HG03378 (cell line): Measurements from ENCODE around the gene COL17A1.

Source experiments
- ATAC-seq: cut with Tn5 transposase; IDR thresholded peaks from one replicate; pipeline ENCODE4 v1.9.1; 2021; ENCODE audit warnings: mild to moderate bottlenecking, moderate library complexity; ENCODE audit not compliant: unreplicated experiment

COL17A1 gene

GRCh38 chr10:104098358-104098925 lies 12.8 kb upstream of the COL17A1 start:
- no peak for ATAC-seq

GRCh38 chr10:104096692-104097091 lies 11.0 kb upstream of the COL17A1 start:
- ATAC-seq: no peak

GRCh38 chr10:104092749-104093148 lies 7.1 kb upstream of the COL17A1 start:
- no peak for ATAC-seq

- ATAC-seq: no peak
These were observed 4.9 kb upstream of the COL17A1 start for GRCh38 chr10:104090611-104091010.

- no peak for ATAC-seq
These were observed 3.9 kb upstream of the COL17A1 start for GRCh38 chr10:104089621-104090020.

- ATAC-seq: no peak
These were observed 2.6 kb upstream of the COL17A1 start for GRCh38 chr10:104088239-104088638.

- no peak for ATAC-seq
These were observed 1.1 kb downstream of the COL17A1 start for GRCh38 chr10:104084482-104085142.

- no peak for ATAC-seq
These were observed 3.7 kb downstream of the COL17A1 start for GRCh38 chr10:104081998-104082397.

- ATAC-seq: no peak
These were observed 4.9 kb downstream of the COL17A1 start for GRCh38 chr10:104080762-104081161.

GRCh38 chr10:104077663-104078151 lies 8.0 kb downstream of the COL17A1 start:
- ATAC-seq: no peak

GRCh38 chr10:104077247-104077646 lies 8.4 kb downstream of the COL17A1 start:
- ATAC-seq: no peak

GRCh38 chr10:104076743-104077160 lies 8.9 kb downstream of the COL17A1 start:
- ATAC-seq: no peak

GRCh38 chr10:104074505-104074904 lies 11.2 kb downstream of the COL17A1 start:
- no peak for ATAC-seq

GRCh38 chr10:104072786-104073185 lies 12.9 kb downstream of the COL17A1 start:
- no peak for ATAC-seq

- ATAC-seq: no peak
These were observed 16.1 kb downstream of the COL17A1 start for GRCh38 chr10:104069613-104070012.

GRCh38 chr10:104067525-104067924 lies 18.2 kb downstream of the COL17A1 start:
- no peak for ATAC-seq

- ATAC-seq: no peak
These were observed 18.7 kb downstream of the COL17A1 start for GRCh38 chr10:104066945-104067344.

GRCh38 chr10:104065748-104066147 lies 19.9 kb downstream of the COL17A1 start:
- ATAC-seq: no peak

GRCh38 chr10:104061196-104061595 lies 24.5 kb downstream of the COL17A1 start:
- no peak for ATAC-seq

- ATAC-seq: no peak
These were observed 26.3 kb downstream of the COL17A1 start for GRCh38 chr10:104059364-104059763.

GRCh38 chr10:104057717-104058116 lies 28.0 kb downstream of the COL17A1 start:
- no peak for ATAC-seq

GRCh38 chr10:104056619-104057273 lies 28.9 kb downstream of the COL17A1 start:
- no peak for ATAC-seq
